ENCODE data around the gene R3HDM2.

GRCh38 chr12:57216921-57217879 lies 213.6 kb downstream of the R3HDM2 start:
- TF ChIP-seq CTCF (conservative IDR thresholded peaks at IDR 0.05; ENCODE audit: low read length) (no peak), EZH2phosphoT487 (IDR thresholded peaks at IDR 0.05; ENCODE audit: borderline replicate concordance, low read depth, low read length) (no peak)
